Measurements from ENCODE around the gene CYP4F11. TPM values are rescaled to one million over a fixed set of nuclear protein-coding genes. Genes with fewer than 3 reads are reported as not detected.
"Not testable (repeated sequence)": the region's sequence is repeated elsewhere in the genome, so short reads cannot be mapped to it uniquely, and the experiment has no call there.

The CYP4F11 gene
- total RNA-seq, 1 experiment from 2014 or later, result not detected

- TF ChIP-seq CTCF (conservative IDR thresholded peaks at IDR 0.05), result no peak
- Histone ChIP-seq H3K18ac (ENCODE audit: insufficient read length, low read depth, low read length) (no peak overlapping the region), H2BK15ac (ENCODE audit: low read depth, low read length) (no peak overlapping the region), H4K20me1 (ENCODE audit: control insufficient read depth, insufficient read depth, insufficient read length) (no peaks in the 10 kb centered on the region), H3K79me2 (ENCODE audit: insufficient read depth, low read length) (no peaks in the 10 kb centered on the region), H3K79me1 (ENCODE audit: insufficient read depth, low read depth, low read length, poor library complexity, severe bottlenecking) (no peaks in the 10 kb centered on the region), H3K9me3 (ENCODE audit: control insufficient read depth, low read depth, low read length) (peaks cover 65% of the 10 kb centered on the region), H4K5ac (ENCODE audit: insufficient read length, low read depth, low read length) (no peak overlapping the region), H3K56ac (ENCODE audit: insufficient read length, low read depth, low read length) (no peak overlapping the region), H2BK120ac (ENCODE audit: low read depth, low read length, poor library complexity, severe bottlenecking) (no peak overlapping the region), H3K23me2 (ENCODE audit: insufficient read length, low read depth, low read length, poor library complexity, severe bottlenecking) (no peaks in the 10 kb centered on the region), H3T11ph (ENCODE audit: low read length) (no peak overlapping the region), H3K27me3 (ENCODE audit: insufficient read depth, low read length) (no peaks in the 10 kb centered on the region), H2BK20ac (ENCODE audit: low read depth, low read length, poor library complexity, severe bottlenecking) (no peak overlapping the region), H2AFZ (ENCODE audit: low read length) (no peak overlapping the region), H3K23ac (ENCODE audit: insufficient read length, low read depth, low read length) (no peak overlapping the region), H4K8ac (replicated peaks; ENCODE audit: insufficient read length, low read depth, low read length) (no peak overlapping the region), H2AK5ac (ENCODE audit: insufficient read length, low read length) (no peak overlapping the region), H3K4me1 (ENCODE audit: insufficient read depth, low read length) (no peaks in the 10 kb centered on the region), H3K4me2 (ENCODE audit: insufficient read depth, insufficient read length, low read length) (no peak overlapping the region), H3K27ac (ENCODE audit: insufficient read length, low read depth, low read length) (no peak overlapping the region), H3K4ac (ENCODE audit: low read depth, low read length) (no peak overlapping the region), H3K9ac (ENCODE audit: extremely low read depth, insufficient read length, low read length) (no peak overlapping the region), H2BK5ac (ENCODE audit: insufficient read length, low read length) (no peak overlapping the region), H3K14ac (ENCODE audit: insufficient read depth, low read length) (no peak overlapping the region), H2BK12ac (ENCODE audit: insufficient read length, low read depth, low read length) (no peak overlapping the region), H4K91ac (ENCODE audit: insufficient read length, low read depth, low read length) (no peak overlapping the region)
- Mint-ChIP-seq H3K27ac (no peak overlapping the region), H3K36me3 (ENCODE audit: insufficient read depth in 1 of 3, low read depth in 3 of 3) (peaks cover 5 to 29% (median 10%) of the 10 kb centered on the region in 3 experiments; a peak in 5 of 7 replicates), H3K4me1 (no peaks in the 10 kb centered on the region), H3K4me3 (no peak overlapping the region), H3K27me3 (ENCODE audit: low read depth) (peaks cover 6% of the 10 kb centered on the region), H3K9me3 (peaks cover 85 to 88% of the 10 kb centered on the region in 2 experiments)
- no peak for DNase-seq
- WGBS (ENCODE audit: extremely low coverage, insufficient read length, low lambda C conversion rate), result no CpG with 5 or more reads among the region's 11 CpGs
Measured at GRCh38 chr19:15900504-15900903, 33.8 kb downstream of the CYP4F11 start.

GRCh38 chr19:15900032-15900431 is 34.3 kb downstream of the CYP4F11 start:
- H3K23me2 ChIP-seq (ENCODE audit: insufficient read length, low read depth, low read length, poor library complexity, severe bottlenecking); H3T11ph ChIP-seq (ENCODE audit: low read length); H3K9ac ChIP-seq (ENCODE audit: extremely low read depth, insufficient read length, low read length); H4K91ac ChIP-seq (ENCODE audit: insufficient read length, low read depth, low read length); H4K8ac ChIP-seq (replicated peaks; ENCODE audit: insufficient read length, low read depth, low read length); H2BK20ac ChIP-seq (ENCODE audit: low read depth, low read length, poor library complexity, severe bottlenecking); DNase-seq; H3K27ac Mint-ChIP-seq; H3K4me1 Mint-ChIP-seq; H4K20me1 ChIP-seq (ENCODE audit: control insufficient read depth, insufficient read depth, insufficient read length); H3K79me2 ChIP-seq (ENCODE audit: insufficient read depth, low read length); H3K4me1 ChIP-seq (ENCODE audit: insufficient read depth, low read length); H3K56ac ChIP-seq (ENCODE audit: insufficient read length, low read depth, low read length); H3K4me3 Mint-ChIP-seq; H3K27me3 Mint-ChIP-seq (ENCODE audit: low read depth); H2BK5ac ChIP-seq (ENCODE audit: insufficient read length, low read length); H3K27ac ChIP-seq (ENCODE audit: insufficient read length, low read depth, low read length); H2BK15ac ChIP-seq (ENCODE audit: low read depth, low read length); H3K4ac ChIP-seq (ENCODE audit: low read depth, low read length); H3K18ac ChIP-seq (ENCODE audit: insufficient read length, low read depth, low read length); H2AFZ ChIP-seq (ENCODE audit: low read length); H3K4me2 ChIP-seq (ENCODE audit: insufficient read depth, insufficient read length, low read length); H3K14ac ChIP-seq (ENCODE audit: insufficient read depth, low read length); H3K27me3 ChIP-seq (ENCODE audit: insufficient read depth, low read length); H2AK5ac ChIP-seq (ENCODE audit: insufficient read length, low read length); H2BK12ac ChIP-seq (ENCODE audit: insufficient read length, low read depth, low read length); H3K79me1 ChIP-seq (ENCODE audit: insufficient read depth, low read depth, low read length, poor library complexity, severe bottlenecking); H2BK120ac ChIP-seq (ENCODE audit: low read depth, low read length, poor library complexity, severe bottlenecking); H4K5ac ChIP-seq (ENCODE audit: insufficient read length, low read depth, low read length); H3K23ac ChIP-seq (ENCODE audit: insufficient read length, low read depth, low read length): not testable (repeated sequence)
- Mint-ChIP-seq H3K36me3 (ENCODE audit: insufficient read depth in 1 of 3, low read depth in 3 of 3) (peaks cover 5 to 33% (median 10%) of the 10 kb centered on the region in 3 experiments; a peak in 5 of 7 replicates), H3K9me3 (peaks cover 87 to 88% of the 10 kb centered on the region in 2 experiments)
- no CpG with 5 or more reads among the region's 15 CpGs for WGBS (ENCODE audit: extremely low coverage, insufficient read length, low lambda C conversion rate)
- H3K9me3 ChIP-seq (ENCODE audit: control insufficient read depth, low read depth, low read length), result peaks cover 70% of the 10 kb centered on the region
